ENCODE data around the gene ZC3H7B.
"Not testable (repeated sequence)": the region's sequence is repeated elsewhere in the genome, so short reads cannot be mapped to it uniquely, and the experiment has no call there.

The ZC3H7B gene, protein sequence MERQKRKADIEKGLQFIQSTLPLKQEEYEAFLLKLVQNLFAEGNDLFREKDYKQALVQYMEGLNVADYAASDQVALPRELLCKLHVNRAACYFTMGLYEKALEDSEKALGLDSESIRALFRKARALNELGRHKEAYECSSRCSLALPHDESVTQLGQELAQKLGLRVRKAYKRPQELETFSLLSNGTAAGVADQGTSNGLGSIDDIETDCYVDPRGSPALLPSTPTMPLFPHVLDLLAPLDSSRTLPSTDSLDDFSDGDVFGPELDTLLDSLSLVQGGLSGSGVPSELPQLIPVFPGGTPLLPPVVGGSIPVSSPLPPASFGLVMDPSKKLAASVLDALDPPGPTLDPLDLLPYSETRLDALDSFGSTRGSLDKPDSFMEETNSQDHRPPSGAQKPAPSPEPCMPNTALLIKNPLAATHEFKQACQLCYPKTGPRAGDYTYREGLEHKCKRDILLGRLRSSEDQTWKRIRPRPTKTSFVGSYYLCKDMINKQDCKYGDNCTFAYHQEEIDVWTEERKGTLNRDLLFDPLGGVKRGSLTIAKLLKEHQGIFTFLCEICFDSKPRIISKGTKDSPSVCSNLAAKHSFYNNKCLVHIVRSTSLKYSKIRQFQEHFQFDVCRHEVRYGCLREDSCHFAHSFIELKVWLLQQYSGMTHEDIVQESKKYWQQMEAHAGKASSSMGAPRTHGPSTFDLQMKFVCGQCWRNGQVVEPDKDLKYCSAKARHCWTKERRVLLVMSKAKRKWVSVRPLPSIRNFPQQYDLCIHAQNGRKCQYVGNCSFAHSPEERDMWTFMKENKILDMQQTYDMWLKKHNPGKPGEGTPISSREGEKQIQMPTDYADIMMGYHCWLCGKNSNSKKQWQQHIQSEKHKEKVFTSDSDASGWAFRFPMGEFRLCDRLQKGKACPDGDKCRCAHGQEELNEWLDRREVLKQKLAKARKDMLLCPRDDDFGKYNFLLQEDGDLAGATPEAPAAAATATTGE

GRCh38 chr22:41301085-41302020 lies at the start of gene ZC3H7B:
ZC3H7B (plus strand) TSS chr22:41301525; CDS start chr22:41320661, 19,136 bp downstream.
- H2AFZ ChIP-seq (ENCODE audit: low read depth, low read length), result peak within 1 kb of the TSS; percentile 84
- H3K4me1 ChIP-seq (ENCODE audit: insufficient read depth, low read length), result peaks cover 8% of the 10 kb centered on the region
- peaks cover 4% of the 10 kb centered on the region for H3K36me3 ChIP-seq (ENCODE audit: insufficient read depth, low read length)
- H3K27me3 ChIP-seq (ENCODE audit: insufficient read depth, low read length), result no peaks in the 10 kb centered on the region
- H3K4me3 ChIP-seq (ENCODE audit: low read length), result peak within 1 kb of the TSS; percentile 91
- H3K9me3 ChIP-seq (ENCODE audit: low read length), result no peaks in the 10 kb centered on the region

- Histone ChIP-seq H3K36me3 (ENCODE audit: insufficient read depth, low read length) (peaks cover 86% of the 10 kb centered on the region), H3K4me1 (ENCODE audit: insufficient read depth, low read length) (no peaks in the 10 kb centered on the region)
Observed at GRCh38 chr22:41252365-41252764, 49.0 kb upstream of the ZC3H7B start.

DNA sequence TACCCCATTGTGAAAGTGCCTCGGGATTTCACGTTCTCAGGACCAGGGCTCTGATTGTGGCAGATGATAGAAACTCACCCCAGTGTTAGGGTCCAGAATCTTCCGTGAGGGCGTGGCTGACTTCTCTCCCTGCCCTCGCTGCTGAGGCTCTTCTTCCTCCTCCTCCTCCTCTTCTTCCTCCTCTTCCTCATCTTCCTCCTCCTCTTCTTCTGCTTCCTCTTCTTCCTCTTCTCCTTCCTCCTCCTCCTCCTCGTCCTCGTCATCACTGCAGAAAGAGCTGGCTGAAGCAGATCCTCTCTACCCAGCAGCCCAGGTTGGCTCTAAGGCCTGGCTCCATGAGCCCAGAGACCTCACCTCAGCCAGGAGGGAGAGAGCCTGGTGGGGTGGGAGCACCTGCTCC lies 47.1 kb upstream of the ZC3H7B start:
- no peaks in the 10 kb centered on the region for H3K4me1 ChIP-seq (ENCODE audit: insufficient read depth, low read length)
- no peak overlapping the region for H3K4me3 ChIP-seq (ENCODE audit: low read length)
- H3K36me3 ChIP-seq (ENCODE audit: insufficient read depth, low read length), result peaks cover 83% of the 10 kb centered on the region
- H3K27me3 ChIP-seq (ENCODE audit: insufficient read depth, low read length), result no peaks in the 10 kb centered on the region
- H3K9me3 ChIP-seq (ENCODE audit: low read length), result no peaks in the 10 kb centered on the region
- no peak overlapping the region for H2AFZ ChIP-seq (ENCODE audit: low read depth, low read length)

More at GRCh38 chr22:41252365-41252764, 49.0 kb upstream of the ZC3H7B start:
- H3K9me3 ChIP-seq (ENCODE audit: low read length), result no peaks in the 10 kb centered on the region
- no peak overlapping the region for H3K4me3 ChIP-seq (ENCODE audit: low read length)
- no peak overlapping the region for H2AFZ ChIP-seq (ENCODE audit: low read depth, low read length)
- no peaks in the 10 kb centered on the region for H3K27me3 ChIP-seq (ENCODE audit: insufficient read depth, low read length)

DNA sequence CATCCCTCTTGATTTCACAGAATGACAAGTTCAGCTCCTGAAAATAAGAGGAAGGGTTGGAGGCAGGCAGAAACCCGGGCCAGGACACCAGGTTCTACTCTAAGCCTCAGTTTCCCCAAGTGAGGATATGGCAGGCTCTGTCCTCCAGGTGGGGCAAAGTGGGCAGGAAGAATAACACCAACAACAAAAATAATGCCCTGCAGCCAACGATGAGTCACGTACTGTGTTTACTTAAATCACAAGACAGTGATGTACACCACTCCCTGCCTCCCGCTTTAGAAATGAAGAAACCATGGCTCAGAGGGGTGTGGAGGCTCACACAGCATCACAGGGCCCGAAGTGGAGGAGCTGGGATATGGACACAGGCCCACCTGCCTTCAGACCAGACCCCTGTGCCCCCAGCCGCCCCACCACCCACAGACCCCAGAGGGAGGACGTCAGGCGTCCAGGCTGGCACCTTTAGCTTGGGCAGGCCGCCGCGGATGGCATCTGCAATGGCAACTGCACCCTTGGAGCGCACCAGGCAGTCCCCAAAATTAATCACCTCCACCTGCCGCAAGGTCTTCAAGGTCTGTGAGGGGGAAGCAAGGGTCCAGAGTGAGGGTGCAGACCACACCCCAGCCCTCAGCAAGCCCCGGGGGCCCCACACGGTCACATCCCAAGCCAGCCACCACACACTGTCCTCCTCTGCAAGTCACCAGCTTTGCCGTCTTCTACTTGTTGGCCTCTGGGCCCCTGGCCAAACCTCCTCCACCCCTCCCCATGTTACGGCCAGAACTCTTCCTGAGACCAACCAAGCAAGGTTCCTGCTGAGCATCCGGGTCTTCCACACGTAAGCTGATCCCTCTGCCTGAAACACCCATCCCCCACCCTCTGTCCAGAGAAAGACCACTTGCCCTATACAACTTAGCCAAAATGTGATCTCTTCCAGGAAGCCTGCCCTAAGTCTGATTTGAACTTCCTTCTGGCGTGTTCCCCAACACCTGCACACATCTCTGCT lies 44.8 kb upstream of the ZC3H7B start:
- Histone ChIP-seq H3K27me3 (ENCODE audit: insufficient read depth, low read length) (no peaks in the 10 kb centered on the region), H3K4me1 (ENCODE audit: insufficient read depth, low read length) (no peaks in the 10 kb centered on the region), H3K9me3 (ENCODE audit: low read length) (no peaks in the 10 kb centered on the region), H3K36me3 (ENCODE audit: insufficient read depth, low read length) (peaks cover 73% of the 10 kb centered on the region), H2AFZ (ENCODE audit: low read depth, low read length) (no peak overlapping the region), H3K4me3 (ENCODE audit: low read length) (no peak overlapping the region)

DNA sequence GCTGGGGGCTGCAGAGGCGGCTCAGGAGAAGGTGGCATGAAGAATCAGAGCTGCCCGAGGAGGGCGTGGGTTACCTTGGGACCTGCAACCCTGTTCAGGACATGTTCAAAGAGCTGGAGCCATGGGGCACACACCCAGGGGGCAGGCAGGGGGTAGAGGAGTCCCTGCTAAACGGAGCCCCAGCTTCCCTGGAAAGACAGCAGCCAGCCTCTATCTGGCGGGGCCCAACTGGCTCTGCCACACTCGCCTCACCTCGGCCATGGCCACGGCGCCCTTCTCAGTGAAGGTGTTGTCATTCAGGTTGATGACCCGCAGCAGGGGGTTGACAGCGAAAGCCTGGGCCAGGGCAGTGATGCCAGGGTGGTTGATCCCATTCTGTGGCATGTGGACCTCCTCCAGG lies 43.6 kb upstream of the ZC3H7B start:
- H3K4me1 ChIP-seq (ENCODE audit: insufficient read depth, low read length), result no peaks in the 10 kb centered on the region
- no peak overlapping the region for H3K4me3 ChIP-seq (ENCODE audit: low read length)
- H3K36me3 ChIP-seq (ENCODE audit: insufficient read depth, low read length), result peaks cover 77% of the 10 kb centered on the region

DNA sequence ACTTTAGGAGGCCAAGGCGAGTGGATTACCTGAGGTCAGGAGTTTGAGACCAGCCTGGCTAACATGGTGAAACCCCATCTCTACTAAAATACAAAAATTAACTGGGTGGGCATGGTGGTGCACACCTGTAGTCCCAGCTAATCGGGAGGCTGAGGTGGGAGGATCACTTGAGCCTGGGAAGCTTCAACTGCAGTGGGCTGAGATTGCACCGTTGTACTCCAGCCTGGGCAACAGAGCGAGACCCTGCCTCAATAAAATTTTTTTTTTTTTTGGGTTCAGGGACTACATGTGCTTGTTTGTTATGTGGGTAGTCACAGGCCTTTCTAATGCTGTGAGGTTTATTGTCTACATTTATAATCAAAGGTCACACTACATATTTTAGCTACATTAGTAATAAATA lies 41.6 kb upstream of the ZC3H7B start:
- not testable (repeated sequence) for H3K4me1 ChIP-seq (ENCODE audit: insufficient read depth, low read length); H3K4me3 ChIP-seq (ENCODE audit: low read length); H2AFZ ChIP-seq (ENCODE audit: low read depth, low read length); H3K27me3 ChIP-seq (ENCODE audit: insufficient read depth, low read length); H3K9me3 ChIP-seq (ENCODE audit: low read length)
- peaks cover 82% of the 10 kb centered on the region for H3K36me3 ChIP-seq (ENCODE audit: insufficient read depth, low read length)

More for the DNA sequence above, 43.6 kb upstream of the ZC3H7B start:
- H3K27me3 ChIP-seq (ENCODE audit: insufficient read depth, low read length), result no peaks in the 10 kb centered on the region
- no peaks in the 10 kb centered on the region for H3K9me3 ChIP-seq (ENCODE audit: low read length)
- H2AFZ ChIP-seq (ENCODE audit: low read depth, low read length), result no peak overlapping the region

- Histone ChIP-seq H3K36me3 (ENCODE audit: insufficient read depth, low read length) (peaks cover 81% of the 10 kb centered on the region), H3K9me3 (ENCODE audit: low read length) (no peaks in the 10 kb centered on the region), H2AFZ (ENCODE audit: low read depth, low read length) (no peak overlapping the region)
Observed at GRCh38 chr22:41260871-41261270, 40.5 kb upstream of the ZC3H7B start.

GRCh38 chr22:41261541-41262249 lies 39.6 kb upstream of the ZC3H7B start:
- Histone ChIP-seq H3K36me3 (ENCODE audit: insufficient read depth, low read length) (peaks cover 79% of the 10 kb centered on the region), H3K27me3 (ENCODE audit: insufficient read depth, low read length) (no peaks in the 10 kb centered on the region), H3K4me3 (ENCODE audit: low read length) (no peak overlapping the region), H3K9me3 (ENCODE audit: low read length) (no peaks in the 10 kb centered on the region), H3K4me1 (ENCODE audit: insufficient read depth, low read length) (no peaks in the 10 kb centered on the region), H2AFZ (ENCODE audit: low read depth, low read length) (no peak overlapping the region)

More at GRCh38 chr22:41260871-41261270, 40.5 kb upstream of the ZC3H7B start:
- no peaks in the 10 kb centered on the region for H3K27me3 ChIP-seq (ENCODE audit: insufficient read depth, low read length)
- H3K4me1 ChIP-seq (ENCODE audit: insufficient read depth, low read length), result no peaks in the 10 kb centered on the region
- H3K4me3 ChIP-seq (ENCODE audit: low read length), result no peak overlapping the region

- Histone ChIP-seq H3K36me3 (ENCODE audit: insufficient read depth, low read length) (peaks cover 77% of the 10 kb centered on the region), H3K27me3 (ENCODE audit: insufficient read depth, low read length) (no peaks in the 10 kb centered on the region), H3K9me3 (ENCODE audit: low read length) (no peaks in the 10 kb centered on the region), H3K4me1 (ENCODE audit: insufficient read depth, low read length) (no peaks in the 10 kb centered on the region), H3K4me3 (ENCODE audit: low read length) (no peak overlapping the region), H2AFZ (ENCODE audit: low read depth, low read length) (no peak overlapping the region)
Observed at GRCh38 chr22:41262250-41262765, 39.0 kb upstream of the ZC3H7B start.

DNA sequence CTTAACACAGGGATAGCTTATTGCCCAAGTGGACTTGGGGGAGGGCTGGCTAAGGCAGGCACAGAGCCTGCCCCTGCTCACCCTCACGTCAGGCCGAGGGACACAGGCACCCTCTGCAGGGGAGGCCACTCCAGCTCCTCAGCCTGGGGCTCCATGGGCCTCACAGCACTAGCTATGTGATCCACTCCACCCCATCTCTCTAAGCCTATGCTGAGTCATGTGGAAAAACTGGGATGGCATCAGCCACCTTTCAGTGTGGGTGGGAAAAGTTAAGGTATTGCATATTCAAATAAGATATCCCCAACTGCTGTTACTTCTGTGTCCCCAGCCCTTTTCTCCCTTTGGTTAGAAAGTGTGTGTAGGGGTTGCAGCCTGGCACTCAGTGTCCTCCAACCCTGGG lies 37.6 kb upstream of the ZC3H7B start:
- no peaks in the 10 kb centered on the region for H3K4me1 ChIP-seq (ENCODE audit: insufficient read depth, low read length)
- no peak overlapping the region for H3K4me3 ChIP-seq (ENCODE audit: low read length)
- no peak overlapping the region for H2AFZ ChIP-seq (ENCODE audit: low read depth, low read length)
- H3K9me3 ChIP-seq (ENCODE audit: low read length), result no peaks in the 10 kb centered on the region
- peaks cover 78% of the 10 kb centered on the region for H3K36me3 ChIP-seq (ENCODE audit: insufficient read depth, low read length)
- H3K27me3 ChIP-seq (ENCODE audit: insufficient read depth, low read length), result no peaks in the 10 kb centered on the region

DNA sequence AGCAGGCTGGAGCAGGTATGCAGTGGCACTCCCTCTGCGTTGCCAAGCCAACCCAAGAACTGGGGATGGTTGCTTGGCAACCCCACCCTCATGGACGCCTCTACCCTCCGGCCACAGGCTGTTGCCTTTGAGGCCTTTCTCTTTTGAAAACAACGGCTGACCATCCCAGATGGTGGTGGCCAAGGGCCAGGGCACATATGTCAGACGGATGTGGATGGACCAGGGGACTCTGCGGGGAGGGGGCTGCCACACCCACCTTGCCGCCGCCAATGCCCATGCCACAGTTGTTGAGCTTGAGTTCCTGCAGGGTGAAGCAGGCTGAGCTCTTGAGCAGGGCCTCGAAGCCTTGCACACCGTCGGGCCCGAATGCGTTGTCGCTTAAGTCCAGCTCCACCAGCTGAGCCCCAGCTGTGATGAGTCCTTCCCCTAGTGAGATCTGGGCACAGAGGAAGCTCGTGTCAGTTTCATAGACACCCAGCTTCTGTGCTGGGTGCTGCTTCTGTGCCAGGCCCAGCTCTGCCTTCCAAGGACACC lies 36.9 kb upstream of the ZC3H7B start:
- Histone ChIP-seq H3K36me3 (ENCODE audit: insufficient read depth, low read length) (peaks cover 80% of the 10 kb centered on the region), H3K9me3 (ENCODE audit: low read length) (no peaks in the 10 kb centered on the region), H3K27me3 (ENCODE audit: insufficient read depth, low read length) (no peaks in the 10 kb centered on the region), H3K4me3 (ENCODE audit: low read length) (no peak overlapping the region), H2AFZ (ENCODE audit: low read depth, low read length) (no peak overlapping the region), H3K4me1 (ENCODE audit: insufficient read depth, low read length) (no peaks in the 10 kb centered on the region)
